Keratinocyte (primary cell): ENCODE measurements around the gene MAP4K2. TPM values are rescaled to one million over a fixed set of nuclear protein-coding genes. Genes with fewer than 3 reads are reported as not detected.

Experiments used
- DNase-seq: peaks from one replicate; pipeline ENCODE4 v3.0.0-alpha.2; 2011; ENCODE audit warnings: low read depth, missing footprints, low spot score
- FAIRE-seq: peaks from 2 replicates; lab custom pipeline; 2011; peaks lifted over from hg19 to GRCh38; lab: Jason Lieb, UNC
- H2AFZ ChIP-seq: 2 replicates; pipeline ENCODE4 v1.6.0; 2012; ENCODE audit warnings: low read length, control low read depth, inconsistent platforms; ENCODE audit not compliant: control insufficient read depth
- H3K27ac ChIP-seq: 2 replicates; pipeline ENCODE4 v1.5.1; 2011; ENCODE audit warnings: low read length; ENCODE audit not compliant: control insufficient read depth, insufficient read depth
- H3K27me3 ChIP-seq: 3 replicates; pipeline ENCODE4 v1.6.0; 2011; ENCODE audit warnings: low read length; ENCODE audit not compliant: control insufficient read depth, insufficient read depth; ENCODE audit errors: extremely low read depth
- H3K36me3 ChIP-seq, 2 experiments: 2 replicates in 1 of 2; 3 replicates in 1 of 2; pipeline ENCODE4 v1.5.1; 2011; ENCODE audit warnings: low read length in 2 of 2, mild to moderate bottlenecking in 1 of 2; ENCODE audit not compliant: control insufficient read depth in 2 of 2, insufficient read depth in 2 of 2; ENCODE audit errors: extremely low read depth in 1 of 2
- H3K4me1 ChIP-seq: 3 replicates; pipeline ENCODE4 v1.5.1; 2011; ENCODE audit warnings: low read length; ENCODE audit not compliant: control insufficient read depth, insufficient read depth; ENCODE audit errors: extremely low read depth
- H3K4me2 ChIP-seq: 3 replicates; pipeline ENCODE4 v1.6.0; 2011; ENCODE audit warnings: low read depth, low read length; ENCODE audit not compliant: control insufficient read depth, insufficient read depth; ENCODE audit errors: extremely low read depth
- H3K4me3 ChIP-seq, 3 experiments: fragments of 200-600 bp in 1 of 3; sonication (generic) in 1 of 3; 2 replicates in 2 of 3; 3 replicates in 1 of 3; pipeline ENCODE4 v1.5.1; 2011 to 2016; ENCODE audit warnings: low read length in 3 of 3, mild to moderate bottlenecking in 3 of 3, control low read depth in 2 of 3, inconsistent platforms in 1 of 3, low read depth in 1 of 3, mixed read lengths in 1 of 3, mixed run types in 1 of 3, moderate library complexity in 1 of 3; ENCODE audit not compliant: control insufficient read depth in 2 of 3, insufficient read depth in 2 of 3; ENCODE audit errors: extremely low read depth in 1 of 3
- H3K79me2 ChIP-seq: 2 replicates; pipeline ENCODE4 v1.6.0; 2012; ENCODE audit warnings: low read length; ENCODE audit not compliant: control insufficient read depth, insufficient read depth
- H3K9ac ChIP-seq: 3 replicates; pipeline ENCODE4 v1.6.0; 2011; ENCODE audit warnings: low read length; ENCODE audit not compliant: control insufficient read depth, insufficient read depth; ENCODE audit errors: extremely low read depth
- H3K9me1 ChIP-seq: 3 replicates; pipeline ENCODE4 v1.6.0; 2011; ENCODE audit warnings: low read length; ENCODE audit not compliant: control insufficient read depth, insufficient read depth; ENCODE audit errors: extremely low read depth
- H3K9me3 ChIP-seq: 2 replicates; pipeline ENCODE4 v1.5.1; 2012; ENCODE audit warnings: low read depth, low read length; ENCODE audit not compliant: control insufficient read depth
- H4K20me1 ChIP-seq: 3 replicates; pipeline ENCODE4 v1.6.0; 2011; ENCODE audit warnings: low read length; ENCODE audit not compliant: control insufficient read depth, insufficient read depth; ENCODE audit errors: extremely low read depth
- EZH2 ChIP-seq: IDR thresholded peaks from one replicate; pipeline ENCODE4 v1.6.1; 2012; ENCODE audit warnings: inconsistent platforms, mild to moderate bottlenecking, low read length, moderate library complexity
- dilution Hi-C: fragments of 300-500 bp; cut with MboI; formaldehyde crosslinking; loops from one replicate; pipeline ENCODE4 v1.7.0; 2020; ENCODE audit warnings: low sequenced_read_pairs; ENCODE audit not compliant: extremely low pct_ligation_motif_present
- polyA plus RNA-seq, 5 experiments: library from polyadenylated mRNA; depleted of rRNA in 3 of 5; stranded (reverse) in 3 of 5; stranded (forward) in 1 of 5; unstranded in 1 of 5; fragments of >200 nt; gene quantifications; 1 replicate in 1 of 5; 2 replicates in 3 of 5; 3 replicates in 1 of 5; pipeline versions ENCODE4 v1.2.1 to v1.2.3, GENCODE V29; 2011 to 2012; ENCODE audit warnings: missing spikeins in 2 of 5, low read depth in 1 of 5, low replicate concordance in 1 of 5
- TF ChIP-seq, protein P1 (sequence below), 3 experiments: IDR thresholded peaks in 1 of 3; conservative IDR thresholded peaks in 1 of 3; optimal IDR thresholded peaks in 1 of 3; 2 replicates in 2 of 3; 3 replicates in 1 of 3; pipeline versions ENCODE3 to v1.5.1; 2011; ENCODE audit warnings: low read length in 3 of 3, mild to moderate bottlenecking in 3 of 3, moderate library complexity in 2 of 3, control low read depth in 1 of 3, inconsistent platforms in 1 of 3; ENCODE audit not compliant: insufficient read depth in 2 of 3; ENCODE audit errors: extremely low read depth in 1 of 3

Gene MAP4K2
- polyA plus RNA-seq, 1 donor (not counting 4 experiments of a cell fraction or from before 2014, with no cell fraction given): 6.7 TPM

DNA sequence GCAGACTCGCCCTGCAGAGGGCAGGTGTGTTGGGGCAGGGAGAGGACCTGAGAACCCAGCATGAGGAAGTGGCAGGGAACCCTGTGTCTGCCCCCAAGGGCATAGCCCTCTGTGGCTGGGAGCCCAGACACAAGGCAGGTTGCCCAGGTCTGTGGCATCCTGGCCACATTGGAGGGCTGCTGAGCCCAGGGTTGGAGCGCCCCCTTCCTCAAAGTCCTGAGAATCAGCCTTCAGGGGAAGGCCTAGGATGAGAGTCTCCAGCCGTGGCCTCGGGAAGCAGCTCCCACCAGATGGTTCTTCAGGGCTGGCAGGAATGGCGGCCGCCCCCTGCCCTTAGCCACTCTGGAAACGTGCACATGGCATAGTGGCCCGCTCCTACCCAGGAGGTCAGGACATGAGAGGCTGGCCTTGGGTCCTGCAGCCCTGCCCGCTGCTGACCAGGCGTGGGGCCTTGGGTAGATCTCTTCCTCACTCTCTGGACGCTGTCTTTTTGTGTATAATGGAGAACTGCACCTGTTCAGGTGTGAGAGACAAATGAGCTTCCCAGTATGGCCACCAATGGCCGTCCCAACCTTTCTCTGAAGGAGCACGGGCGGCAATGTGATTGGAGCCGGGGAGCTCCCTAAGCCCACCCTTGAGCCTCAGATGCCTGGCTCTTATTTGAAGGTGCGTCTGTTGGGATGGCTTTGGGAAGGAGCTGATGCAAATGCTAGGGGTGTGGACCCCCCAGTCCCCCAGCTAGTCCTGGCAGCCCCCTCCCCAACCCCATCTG lies 46.0 kb upstream of the MAP4K2 start:
- no peaks in the 10 kb centered on the region for H3K9me1 ChIP-seq
- DNase-seq (no peak), FAIRE-seq (no peak)
- peaks cover 42% of the 10 kb centered on the region for H3K4me1 ChIP-seq
- H3K27me3 ChIP-seq: no peaks in the 10 kb centered on the region
- TF ChIP-seq, protein P1, sequence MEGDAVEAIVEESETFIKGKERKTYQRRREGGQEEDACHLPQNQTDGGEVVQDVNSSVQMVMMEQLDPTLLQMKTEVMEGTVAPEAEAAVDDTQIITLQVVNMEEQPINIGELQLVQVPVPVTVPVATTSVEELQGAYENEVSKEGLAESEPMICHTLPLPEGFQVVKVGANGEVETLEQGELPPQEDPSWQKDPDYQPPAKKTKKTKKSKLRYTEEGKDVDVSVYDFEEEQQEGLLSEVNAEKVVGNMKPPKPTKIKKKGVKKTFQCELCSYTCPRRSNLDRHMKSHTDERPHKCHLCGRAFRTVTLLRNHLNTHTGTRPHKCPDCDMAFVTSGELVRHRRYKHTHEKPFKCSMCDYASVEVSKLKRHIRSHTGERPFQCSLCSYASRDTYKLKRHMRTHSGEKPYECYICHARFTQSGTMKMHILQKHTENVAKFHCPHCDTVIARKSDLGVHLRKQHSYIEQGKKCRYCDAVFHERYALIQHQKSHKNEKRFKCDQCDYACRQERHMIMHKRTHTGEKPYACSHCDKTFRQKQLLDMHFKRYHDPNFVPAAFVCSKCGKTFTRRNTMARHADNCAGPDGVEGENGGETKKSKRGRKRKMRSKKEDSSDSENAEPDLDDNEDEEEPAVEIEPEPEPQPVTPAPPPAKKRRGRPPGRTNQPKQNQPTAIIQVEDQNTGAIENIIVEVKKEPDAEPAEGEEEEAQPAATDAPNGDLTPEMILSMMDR (optimal IDR thresholded peaks at IDR 0.05 in 1 of 3, IDR thresholded peaks at IDR 0.05 in 1 of 3, conservative IDR thresholded peaks at IDR 0.05 in 1 of 3; ENCODE audit: extremely low read depth in 1 of 3, insufficient read depth in 2 of 3, low read length in 3 of 3): peak in 1 of 3 experiments; percentile 8
- no peak for TF ChIP-seq EZH2
- peaks cover 9 to 24% of the 10 kb centered on the region in 2 experiments for H3K36me3 ChIP-seq
- no peak overlapping the region for H3K27ac ChIP-seq
- dilution Hi-C loops: no loop called here
- no peak overlapping the region for H3K4me3 ChIP-seq
- H3K9me3 ChIP-seq: no peaks in the 10 kb centered on the region
- H4K20me1 ChIP-seq: no peaks in the 10 kb centered on the region
- H3K4me2 ChIP-seq: no peak overlapping the region
- H2AFZ ChIP-seq: no peak overlapping the region
- H3K79me2 ChIP-seq: peaks cover 7% of the 10 kb centered on the region
- H3K9ac ChIP-seq: peak overlapping the region; percentile 6

GRCh38 chr11:64848214-64848825 lies 45.3 kb upstream of the MAP4K2 start:
- FAIRE-seq (no peak), DNase-seq (no peak)
- no peaks in the 10 kb centered on the region for H3K9me3 ChIP-seq
- no peaks in the 10 kb centered on the region for H4K20me1 ChIP-seq
- H3K4me1 ChIP-seq: peaks cover 48% of the 10 kb centered on the region
- TF ChIP-seq, protein P1 (optimal IDR thresholded peaks at IDR 0.05 in 1 of 3, IDR thresholded peaks at IDR 0.05 in 1 of 3, conservative IDR thresholded peaks at IDR 0.05 in 1 of 3; ENCODE audit: extremely low read depth in 1 of 3, insufficient read depth in 2 of 3, low read length in 3 of 3): no peak
- no peak for TF ChIP-seq EZH2
- peaks cover 4 to 18% of the 10 kb centered on the region in 2 experiments for H3K36me3 ChIP-seq
- peak overlapping the region; percentile 6 for H3K9ac ChIP-seq
- H3K4me3 ChIP-seq: no peak overlapping the region
- no peaks in the 10 kb centered on the region for H3K27me3 ChIP-seq
- peaks cover 7% of the 10 kb centered on the region for H3K79me2 ChIP-seq
- H3K27ac ChIP-seq: no peak overlapping the region
- no peaks in the 10 kb centered on the region for H3K9me1 ChIP-seq
- H3K4me2 ChIP-seq: no peak overlapping the region
- dilution Hi-C loops: no loop called here
- H2AFZ ChIP-seq: no peak overlapping the region
